ENCODE measurements around the gene PDE12.
A peak's percentile ranks its signal among the peaks of the same experiment; 100 is the strongest.

Gene PDE12

GRCh38 chr3:57555738-57556458 lies at the start of gene PDE12:
TSS of gene PDE12 (plus strand) at chr3:57556274. CDS start at chr3:57556380, 106 bp downstream.
- peak; percentile 56 for DNase-seq

- DNase-seq, result no peak
Observed at GRCh38 chr3:57512166-57512565, 43.9 kb upstream of the PDE12 start.

DNA sequence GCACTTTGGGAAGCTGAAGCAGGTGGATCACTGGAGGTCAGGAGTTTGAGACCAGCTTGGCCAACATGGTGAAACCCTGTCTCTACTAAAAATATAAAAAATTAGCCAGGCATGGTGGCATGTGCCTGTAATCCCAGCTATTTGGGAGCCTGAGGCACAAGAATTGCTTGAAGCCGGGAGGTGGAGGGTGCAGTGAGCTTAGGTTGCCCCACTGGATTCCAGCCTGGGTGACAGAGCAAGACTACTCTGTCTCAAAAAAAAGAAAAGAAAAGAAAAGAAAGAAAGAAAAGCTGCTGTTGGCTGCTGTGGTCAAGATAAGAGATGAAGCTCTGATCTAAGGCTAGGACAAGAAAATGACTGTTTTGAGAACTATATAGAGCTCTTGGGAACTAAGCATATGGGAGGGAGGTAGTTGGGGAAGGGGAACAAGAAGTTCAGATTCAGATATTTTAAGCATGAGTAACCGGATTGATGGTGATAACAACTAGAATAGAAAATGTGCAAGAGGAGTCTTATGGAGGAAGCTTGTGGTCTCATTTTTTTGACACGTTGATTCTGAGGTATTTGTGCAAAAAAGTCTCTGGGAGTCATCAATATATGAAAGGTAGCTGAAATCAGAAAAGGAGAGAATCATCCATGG lies 37.7 kb upstream of the PDE12 start:
- DNase-seq, result no peak

DNA sequence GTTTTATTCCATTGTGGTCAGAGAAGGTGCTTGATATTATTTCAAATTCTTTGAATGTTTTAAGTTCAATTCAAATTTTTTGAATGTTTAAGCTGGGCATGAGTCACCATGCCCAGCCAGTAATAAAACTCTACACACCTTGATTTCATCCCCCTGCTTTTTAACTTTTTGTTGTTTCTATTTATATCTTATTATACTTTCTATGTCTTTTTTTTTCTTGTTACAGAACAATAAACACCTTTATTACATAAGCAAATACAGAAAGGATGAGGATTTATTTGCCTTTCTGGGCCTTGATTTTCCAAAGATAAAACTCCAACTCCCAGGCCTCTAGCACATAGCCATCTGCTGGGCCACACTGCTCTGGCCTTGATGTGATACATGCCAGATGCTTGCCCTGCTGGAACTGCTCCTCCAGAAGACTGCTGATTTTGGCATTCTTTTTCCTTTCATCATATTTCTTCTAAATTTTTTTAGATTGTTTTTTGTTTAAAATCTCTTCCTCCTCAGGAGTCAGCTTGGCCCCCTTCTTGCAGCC lies 25.9 kb upstream of the PDE12 start:
- DNase-seq, result no peak

DNA sequence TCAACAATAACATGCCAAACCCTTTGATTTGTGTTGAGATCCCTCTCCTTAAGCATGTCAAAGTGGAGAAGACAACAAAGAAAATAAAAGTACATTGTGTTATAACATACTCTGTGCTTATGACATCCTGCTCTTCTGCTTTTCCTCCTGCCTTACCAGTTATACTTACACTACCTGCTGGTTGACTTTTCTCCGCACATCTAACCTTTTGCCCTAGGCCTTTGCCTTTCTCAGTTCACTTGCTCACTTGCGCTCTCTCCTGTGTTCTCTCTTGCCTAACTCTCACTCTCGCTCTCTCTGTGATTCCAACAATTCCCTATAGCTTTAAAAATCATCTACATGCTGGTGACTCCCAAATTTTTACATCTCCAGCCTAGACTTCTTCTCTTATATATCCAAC lies 17.6 kb upstream of the PDE12 start:
- DNase-seq, result no peak

DNA sequence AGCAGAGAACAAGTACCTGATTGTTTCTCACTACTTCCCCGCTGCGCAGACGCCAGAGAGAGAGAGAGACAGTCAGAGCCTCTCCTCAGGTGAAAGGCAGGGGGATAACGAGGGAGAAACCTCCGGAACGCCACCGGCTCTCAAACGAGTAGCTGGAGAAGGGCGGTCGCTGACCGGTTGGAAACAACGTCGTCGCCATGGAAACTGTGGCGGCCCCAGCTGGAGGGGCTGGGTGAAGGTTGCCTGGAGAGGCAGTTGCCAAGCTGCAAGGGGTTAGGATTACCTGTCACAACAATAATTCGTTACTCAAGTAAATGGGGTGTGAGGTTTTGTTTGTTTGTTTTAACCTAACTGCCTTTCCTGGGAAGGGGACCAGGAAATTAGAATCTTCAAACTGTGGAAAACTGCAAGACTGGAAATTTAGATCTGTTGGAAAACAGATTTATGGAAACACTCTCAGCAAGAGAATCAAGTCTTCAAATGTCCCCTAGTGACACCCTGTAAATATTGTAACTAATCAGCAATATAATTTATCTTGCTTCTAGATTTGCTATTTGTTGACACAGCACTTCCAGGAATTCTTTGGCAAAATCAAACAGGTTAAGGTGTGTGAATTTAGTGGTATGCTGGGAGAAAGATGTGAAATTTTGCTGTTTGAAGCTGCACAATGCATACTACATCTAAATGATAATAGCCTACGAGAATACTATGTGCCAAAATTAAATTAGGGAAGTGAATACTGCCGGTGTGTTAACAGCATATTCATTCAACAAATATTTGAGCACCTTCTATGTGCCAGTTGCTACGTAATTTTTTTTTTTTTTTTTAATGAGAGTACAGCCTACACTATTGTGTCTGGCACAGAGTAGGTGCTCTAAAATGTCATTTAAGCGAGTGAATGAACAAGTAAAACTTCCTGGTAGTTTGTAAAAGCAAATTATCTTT lies 11.6 kb upstream of the PDE12 start, which contains the start of gene DNAH12:
Gene DNAH12 (minus strand): TSS at position 164 of the 945 bp plus-strand sequence. CDS start 1,474 bp downstream, outside the sequence.
- peak; percentile 16 for DNase-seq

DNA sequence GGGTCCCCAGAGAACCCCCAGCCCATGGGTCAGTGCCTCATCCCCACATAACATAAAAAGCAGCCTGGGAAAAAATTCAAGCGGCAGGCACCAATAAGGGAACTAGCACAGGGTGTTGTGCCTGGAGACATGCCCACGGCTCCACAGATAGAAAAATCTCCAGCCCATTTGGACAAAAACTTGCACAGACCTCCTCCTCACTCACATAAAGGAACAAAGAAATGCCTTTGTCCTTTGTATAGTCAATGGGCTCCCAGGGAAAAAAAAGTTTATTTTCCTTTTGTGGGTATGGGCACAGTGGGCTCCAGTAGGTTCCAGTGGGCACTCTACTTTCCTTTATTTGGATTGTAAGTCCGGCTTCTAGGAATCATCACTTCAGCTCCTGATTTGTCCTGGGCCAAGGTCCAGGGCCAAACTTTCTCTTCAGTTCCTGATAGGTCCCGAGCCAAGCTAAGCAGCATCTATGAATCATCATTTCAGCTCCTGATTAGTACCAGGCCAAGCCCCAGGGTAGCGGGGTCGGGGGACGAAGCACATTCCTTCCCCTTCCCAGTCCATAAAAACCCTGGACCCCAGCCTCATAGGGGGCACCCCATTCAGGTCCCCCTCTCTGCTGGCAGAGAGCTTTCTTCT lies 10.3 kb upstream of the PDE12 start:
- no peak for DNase-seq

- DNase-seq, result no peak
Observed at GRCh38 chr3:57546616-57547015, 9.5 kb upstream of the PDE12 start.

GRCh38 chr3:57555306-57555705 lies 768 bp upstream of the PDE12 start:
- no peak for DNase-seq

GRCh38 chr3:57556459-57557084 lies 498 bp downstream of the PDE12 start:
- no peak for DNase-seq

- no peak for DNase-seq
Observed at GRCh38 chr3:57557085-57557537, 1.0 kb downstream of the PDE12 start.

DNA sequence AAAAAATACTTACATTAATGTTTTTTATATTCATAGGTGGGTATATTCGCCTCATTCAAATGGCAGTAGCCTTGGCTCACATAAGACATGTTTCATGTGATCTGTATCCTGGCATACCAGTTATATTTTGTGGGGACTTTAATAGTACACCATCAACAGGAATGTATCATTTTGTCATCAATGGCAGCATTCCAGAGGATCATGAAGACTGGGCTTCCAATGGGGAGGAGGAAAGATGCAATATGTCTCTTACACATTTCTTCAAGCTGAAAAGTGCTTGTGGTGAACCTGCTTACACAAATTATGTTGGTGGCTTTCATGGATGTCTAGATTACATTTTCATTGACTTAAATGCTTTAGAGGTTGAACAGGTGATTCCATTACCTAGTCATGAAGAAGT lies 3.5 kb downstream of the PDE12 start:
- no peak for DNase-seq

DNA sequence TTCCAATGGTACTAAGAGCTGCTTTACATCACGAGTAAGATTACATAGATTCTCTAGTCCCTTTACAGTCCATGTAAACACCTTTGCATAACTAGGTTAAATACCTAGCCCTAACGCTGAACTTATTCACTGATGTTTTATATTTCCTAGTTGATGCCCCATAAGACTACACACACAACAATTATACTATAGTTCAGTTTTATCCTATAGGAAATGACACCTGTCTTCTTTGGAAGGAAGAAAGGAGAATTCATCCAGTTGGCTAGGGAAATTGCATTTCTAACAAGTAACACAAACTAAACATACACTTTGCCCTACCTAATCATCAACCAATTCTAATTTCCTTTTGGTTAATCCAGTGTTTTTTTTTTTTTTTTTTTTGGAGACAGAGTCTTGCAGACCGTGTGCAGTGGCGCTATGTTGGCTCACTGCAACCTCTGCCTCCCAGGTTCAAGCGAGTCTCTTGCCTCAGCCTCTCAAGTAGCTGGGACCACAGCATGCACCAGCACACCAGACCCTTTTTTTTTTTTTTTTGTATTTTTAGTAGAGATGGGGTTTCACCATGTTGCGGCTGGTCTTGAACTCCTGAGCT lies 13.9 kb downstream of the PDE12 start:
- no peak for DNase-seq

DNA sequence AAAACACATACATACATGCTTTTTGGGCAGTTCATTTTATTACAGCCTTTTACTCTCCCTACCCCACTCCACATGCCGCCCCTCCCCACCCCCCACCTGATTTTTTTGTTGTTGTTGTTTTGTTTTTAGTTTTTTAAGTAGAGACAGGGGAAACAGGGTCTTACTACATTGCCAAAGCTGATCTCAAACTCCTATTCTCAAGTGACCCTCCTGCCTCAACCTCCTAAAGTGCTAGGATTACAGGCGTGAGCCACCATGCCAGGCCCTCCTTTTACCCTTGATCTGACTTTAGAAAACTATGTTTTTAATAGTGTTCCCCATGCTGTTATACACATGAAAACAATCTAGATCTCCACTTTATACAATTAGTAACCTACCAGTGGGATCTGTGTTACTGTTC lies 14.8 kb downstream of the PDE12 start:
- DNase-seq, result no peak

DNA sequence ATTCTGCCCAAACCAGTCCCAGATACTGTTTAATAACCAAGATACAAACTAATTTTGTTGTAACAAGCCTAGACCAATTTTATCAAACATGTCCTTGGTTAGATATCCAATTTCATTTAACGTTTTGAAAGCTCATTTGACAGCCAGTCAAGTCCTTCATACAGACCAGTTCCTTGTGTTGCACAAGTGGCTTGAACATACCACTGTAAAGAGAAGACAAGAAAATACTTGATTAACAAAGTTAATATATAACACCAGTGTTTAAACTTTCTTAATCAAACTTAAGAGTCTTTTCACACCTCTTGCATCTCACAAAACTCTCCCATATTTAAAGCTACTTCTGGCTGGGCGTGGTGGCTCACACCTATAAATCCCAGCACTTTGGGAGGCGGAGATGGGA lies 16.0 kb downstream of the PDE12 start:
- no peak for DNase-seq

GRCh38 chr3:57575966-57576626 lies 20.0 kb downstream of the PDE12 start:
- no peak for DNase-seq

DNA sequence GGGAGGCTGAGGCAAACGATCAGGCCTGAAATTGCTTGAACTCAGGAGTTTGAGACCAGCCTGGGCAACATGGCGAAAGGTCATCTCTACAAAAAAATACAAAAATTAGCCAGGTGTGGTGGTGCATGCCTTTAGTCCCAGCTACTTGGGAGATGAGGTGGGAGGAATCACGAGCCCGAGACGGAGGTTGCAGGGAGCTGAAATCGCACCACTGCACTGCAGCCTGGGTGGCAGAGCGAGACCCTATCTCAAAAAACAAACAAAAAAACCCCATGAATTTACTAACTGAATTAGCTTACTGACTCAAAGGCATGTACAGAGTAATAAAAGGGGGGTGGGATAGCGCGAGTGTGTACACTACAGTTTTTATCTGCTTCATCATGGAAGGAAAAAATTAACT lies 21.7 kb downstream of the PDE12 start:
- no peak for DNase-seq

DNA sequence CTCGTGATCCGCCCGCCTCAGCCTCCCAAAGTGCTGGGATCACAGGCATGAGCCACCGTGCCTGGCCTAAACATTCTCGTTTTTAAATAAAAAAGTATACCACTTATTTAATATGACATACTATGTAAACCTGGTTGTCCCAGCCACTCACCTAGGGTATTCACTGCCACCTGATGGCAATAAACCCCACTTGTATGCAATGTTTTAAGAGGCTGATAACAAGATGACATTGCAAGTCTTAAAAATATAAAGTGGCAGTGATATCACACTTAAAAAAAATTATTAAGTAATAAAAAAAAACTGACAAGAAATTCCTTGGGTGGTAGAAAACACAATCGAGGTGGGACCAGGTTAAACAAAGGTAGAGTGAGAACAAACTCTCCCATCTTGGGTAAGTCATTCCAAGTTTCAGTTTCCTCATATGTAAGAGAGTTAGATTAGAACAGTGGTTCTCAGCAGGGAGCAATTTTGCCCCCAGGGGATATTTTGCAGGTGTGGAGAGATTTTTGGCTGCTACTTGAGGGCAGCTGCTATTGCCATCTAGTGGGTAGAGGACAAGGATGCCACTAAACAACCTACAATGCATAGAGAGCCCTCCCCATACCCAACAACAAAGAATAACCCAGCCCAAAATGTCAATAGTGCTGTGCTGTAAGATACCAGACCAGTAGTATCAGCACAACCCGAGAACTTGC lies 26.5 kb downstream of the PDE12 start:
- no peak for DNase-seq

DNA sequence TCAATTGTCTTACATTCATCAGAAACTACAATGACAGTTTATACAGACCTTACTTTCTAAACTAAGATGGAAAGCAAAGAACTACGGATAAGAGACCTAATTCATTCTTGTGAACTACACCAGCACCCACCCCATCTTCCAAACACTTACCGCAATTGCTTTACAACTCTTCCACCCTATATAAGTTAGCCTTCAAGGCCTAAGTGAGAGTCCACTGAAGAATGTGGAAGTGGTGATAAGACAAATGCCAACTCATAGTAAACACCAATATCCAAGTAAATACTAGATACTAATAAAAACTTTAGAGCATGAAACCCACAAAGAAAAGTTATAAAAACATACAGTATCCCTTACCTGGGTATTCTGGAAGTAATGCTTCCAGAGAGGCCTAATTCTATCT lies 27.5 kb downstream of the PDE12 start:
- no peak for DNase-seq

DNA sequence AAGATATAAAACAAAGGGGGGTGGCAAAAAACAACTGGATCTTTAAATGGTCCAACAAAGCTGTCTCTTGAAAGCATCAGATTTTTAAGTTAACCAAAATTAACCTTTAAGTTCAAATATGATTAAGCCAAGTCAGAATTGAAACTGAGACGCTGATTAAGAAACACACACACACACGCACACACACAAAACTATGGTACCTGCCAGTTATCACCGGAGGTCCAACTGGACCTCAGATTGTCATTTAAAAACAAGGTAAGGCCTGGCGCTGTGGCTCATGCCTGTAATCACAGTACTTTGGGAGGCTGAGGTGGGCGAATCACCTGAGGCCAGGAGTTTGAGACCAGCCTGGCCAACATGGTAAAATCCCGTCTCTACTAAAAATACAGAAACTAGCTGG lies 30.7 kb downstream of the PDE12 start:
- DNase-seq, result no peak

DNA sequence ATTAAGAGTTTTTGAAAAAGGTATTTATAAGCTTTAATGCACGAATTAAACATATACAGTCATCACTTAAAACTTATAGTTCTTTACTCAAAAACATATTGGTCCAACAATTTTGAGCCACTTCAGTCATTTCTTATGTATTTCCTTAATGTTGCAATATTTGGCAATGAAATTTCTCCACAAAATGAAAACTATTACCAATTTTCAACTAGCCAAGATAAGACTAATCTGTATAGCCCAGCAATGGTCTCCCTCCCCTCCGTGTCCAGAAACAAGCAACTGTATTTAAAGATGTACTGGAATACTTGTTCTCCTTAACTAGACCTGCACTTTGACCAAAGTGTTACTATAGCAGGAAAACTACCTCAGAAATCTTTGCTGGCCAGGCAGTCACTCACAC lies 31.8 kb downstream of the PDE12 start:
- no peak for DNase-seq
